ENCODE data around the gene ASB6. TPM values are rescaled to one million over a fixed set of nuclear protein-coding genes. Genes with fewer than 3 reads are reported as not detected.
"Not testable (repeated sequence)": the region's sequence is repeated elsewhere in the genome, so short reads cannot be mapped to it uniquely, and the experiment has no call there.

ASB6 gene
- total RNA-seq, 1 donor from 2014 or later = 21.9 TPM

DNA sequence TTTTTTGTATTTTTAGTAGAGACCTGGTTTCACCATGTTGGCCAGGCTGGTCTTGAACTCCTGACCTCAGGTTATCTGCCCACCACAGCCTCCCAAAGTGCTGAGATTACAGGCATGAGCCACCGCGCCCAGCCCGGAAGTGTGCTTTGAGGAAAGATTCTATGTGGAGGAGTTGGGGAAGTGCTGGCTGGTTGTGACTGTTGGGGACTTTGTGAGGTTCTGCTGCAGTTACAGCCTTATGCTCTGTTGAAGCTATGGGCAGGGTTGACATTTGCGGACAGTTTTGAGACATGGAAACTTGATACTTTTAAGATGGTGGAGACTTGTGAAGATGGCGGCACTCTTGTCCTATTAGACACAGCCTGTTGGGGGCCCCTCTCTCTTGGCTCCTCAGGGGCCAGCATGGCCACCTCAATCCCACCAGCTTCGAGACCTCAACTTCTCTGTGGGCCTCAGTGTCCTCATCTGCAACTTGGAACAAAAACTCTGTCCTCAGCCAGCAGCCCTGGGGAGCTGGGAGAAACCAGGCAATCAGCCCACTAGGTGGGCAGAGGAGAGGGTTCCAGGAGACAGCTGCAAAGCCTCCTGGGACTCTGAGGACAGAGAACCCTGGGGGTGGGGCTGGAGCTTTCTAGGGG, 45.9 kb downstream of the ASB6 start:
- no peaks in the 10 kb centered on the region for H3K36me3 Mint-ChIP-seq (ENCODE audit: low read depth)
- H3K27ac Mint-ChIP-seq (ENCODE audit: unreplicated experiment) = peak overlapping the region; percentile 41
- no peaks in the 10 kb centered on the region for H3K9me3 Mint-ChIP-seq
- H3K4me3 Mint-ChIP-seq = peak overlapping the region; percentile 85
- TF ChIP-seq CTCF (conservative IDR thresholded peaks at IDR 0.05) = no peak
- H3K4me1 Mint-ChIP-seq = peaks cover 64% of the 10 kb centered on the region
- H3K27me3 Mint-ChIP-seq (ENCODE audit: low read depth) = no peaks in the 10 kb centered on the region
- no peak for DNase-seq (ENCODE audit: low read depth, low spot score)

DNA sequence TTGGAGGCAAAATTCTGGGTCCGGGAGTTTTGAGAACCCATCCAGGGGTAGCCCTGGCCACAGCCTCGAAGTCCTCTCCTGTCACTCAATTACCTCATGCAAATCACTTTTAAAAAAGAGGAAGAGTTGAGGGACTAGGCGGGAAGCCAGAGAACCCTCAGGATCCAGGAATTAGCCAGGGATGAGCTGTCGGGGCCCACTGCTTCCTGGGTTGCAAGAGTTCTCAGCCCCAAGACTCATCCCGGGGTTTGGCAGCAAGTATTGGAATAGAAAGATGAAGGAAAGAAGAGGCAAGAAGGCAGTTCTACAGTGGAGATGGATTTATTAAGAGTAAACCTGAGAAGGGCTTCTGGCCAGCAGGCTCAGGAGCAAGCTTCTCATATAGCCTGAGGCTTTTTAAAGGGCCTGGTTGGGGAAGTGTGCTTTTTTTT, 46.6 kb downstream of the ASB6 start:
- Mint-ChIP-seq H3K27me3 (ENCODE audit: low read depth) (no peaks in the 10 kb centered on the region), H3K27ac (ENCODE audit: unreplicated experiment) (no peak overlapping the region), H3K9me3 (no peaks in the 10 kb centered on the region), H3K36me3 (ENCODE audit: low read depth) (no peaks in the 10 kb centered on the region), H3K4me1 (peaks cover 66% of the 10 kb centered on the region), H3K4me3 (no peak overlapping the region)
- TF ChIP-seq CTCF (conservative IDR thresholded peaks at IDR 0.05) = no peak
- no peak for DNase-seq (ENCODE audit: low read depth, low spot score)

GRCh38 chr9:129594632-129595031, 47.3 kb downstream of the ASB6 start:
- no peaks in the 10 kb centered on the region for H3K27me3 Mint-ChIP-seq (ENCODE audit: low read depth)
- no peaks in the 10 kb centered on the region for H3K9me3 Mint-ChIP-seq
- no peak for TF ChIP-seq CTCF (conservative IDR thresholded peaks at IDR 0.05)
- no peak overlapping the region for H3K4me3 Mint-ChIP-seq
- H3K4me1 Mint-ChIP-seq = peaks cover 70% of the 10 kb centered on the region
- no peak for DNase-seq (ENCODE audit: low read depth, low spot score)
- H3K27ac Mint-ChIP-seq (ENCODE audit: unreplicated experiment) = no peak overlapping the region
- H3K36me3 Mint-ChIP-seq (ENCODE audit: low read depth) = no peaks in the 10 kb centered on the region

DNA sequence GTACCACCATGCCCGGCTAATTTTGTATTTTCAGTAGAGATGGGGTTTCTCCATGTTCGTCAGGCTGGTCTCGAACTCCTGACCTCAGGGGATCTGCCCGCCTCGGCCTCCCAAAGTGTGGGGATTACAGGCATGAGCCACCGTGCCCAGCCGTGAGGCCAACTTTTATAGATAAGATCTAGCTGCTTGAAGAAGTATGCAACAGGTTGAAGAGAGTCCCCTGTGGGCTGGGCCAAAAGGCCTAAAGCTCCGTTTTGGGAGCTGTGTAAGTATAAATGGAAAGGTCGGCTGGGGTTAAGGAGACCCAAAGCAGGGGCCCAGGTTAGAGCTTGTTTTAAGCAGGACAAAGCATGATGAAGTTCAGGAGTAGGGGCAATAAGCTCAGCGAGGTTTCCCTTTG, 49.2 kb downstream of the ASB6 start:
- H3K36me3 Mint-ChIP-seq (ENCODE audit: low read depth); H3K27ac Mint-ChIP-seq (ENCODE audit: unreplicated experiment); DNase-seq (ENCODE audit: low read depth, low spot score); H3K9me3 Mint-ChIP-seq; H3K4me3 Mint-ChIP-seq; H3K27me3 Mint-ChIP-seq (ENCODE audit: low read depth): not testable (repeated sequence)
- H3K4me1 Mint-ChIP-seq = peaks cover 68% of the 10 kb centered on the region

DNA sequence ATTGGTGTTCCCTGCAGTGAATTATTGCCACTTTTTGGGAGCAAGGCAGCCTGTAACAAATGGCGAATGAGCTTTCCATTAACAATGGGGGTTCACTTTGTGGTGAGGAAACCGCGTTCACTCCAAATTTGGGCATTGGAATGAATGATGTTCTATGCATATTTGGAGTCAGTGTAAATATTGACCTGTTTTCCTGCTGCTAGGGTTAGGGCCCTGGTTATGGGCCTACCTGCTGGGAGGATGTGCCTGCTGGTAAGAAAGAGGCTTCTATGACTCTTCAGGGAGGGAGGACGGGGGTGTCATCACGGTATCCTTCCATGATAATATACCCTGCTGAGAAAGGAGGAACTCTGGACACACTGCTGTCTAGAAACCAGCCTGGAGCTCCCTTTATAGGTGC, 50.0 kb downstream of the ASB6 start:
- Mint-ChIP-seq H3K4me3 (no peak overlapping the region), H3K27me3 (ENCODE audit: low read depth) (no peaks in the 10 kb centered on the region), H3K9me3 (no peaks in the 10 kb centered on the region), H3K27ac (ENCODE audit: unreplicated experiment) (no peak overlapping the region), H3K4me1 (peaks cover 75% of the 10 kb centered on the region), H3K36me3 (ENCODE audit: low read depth) (no peaks in the 10 kb centered on the region)
- no peak for DNase-seq (ENCODE audit: low read depth, low spot score)
- no peak for TF ChIP-seq CTCF (conservative IDR thresholded peaks at IDR 0.05)

DNA sequence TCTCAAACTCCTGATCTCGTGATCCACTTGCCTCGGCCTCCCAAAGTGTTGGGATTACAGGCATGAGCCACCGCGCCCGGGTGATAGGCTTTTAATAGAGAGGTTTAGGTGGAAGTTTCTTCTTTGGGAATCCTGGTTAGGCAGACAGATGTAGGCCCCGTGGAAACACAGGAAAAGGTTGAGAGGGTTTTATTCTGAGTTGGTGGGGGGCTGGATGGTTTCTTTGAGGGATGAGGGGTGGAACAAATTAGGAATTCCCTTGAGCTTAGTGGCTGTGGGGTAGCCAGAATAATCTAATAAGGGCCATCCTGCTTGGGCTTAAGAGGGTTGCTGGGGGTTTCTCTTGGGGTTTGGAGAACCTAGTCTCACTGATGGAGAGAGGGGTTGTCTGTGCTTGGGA, 51.5 kb downstream of the ASB6 start:
- no peak overlapping the region for H3K4me3 Mint-ChIP-seq
- peak overlapping the region; percentile 76 for H3K27ac Mint-ChIP-seq (ENCODE audit: unreplicated experiment)
- TF ChIP-seq CTCF (conservative IDR thresholded peaks at IDR 0.05) = no peak
- DNase-seq (ENCODE audit: low read depth, low spot score) = no peak
- H3K9me3 Mint-ChIP-seq = no peaks in the 10 kb centered on the region
- no peaks in the 10 kb centered on the region for H3K36me3 Mint-ChIP-seq (ENCODE audit: low read depth)
- H3K27me3 Mint-ChIP-seq (ENCODE audit: low read depth) = no peaks in the 10 kb centered on the region
- H3K4me1 Mint-ChIP-seq = peaks cover 64% of the 10 kb centered on the region
